GM12891 (cell line): ENCODE measurements around the gene LGI2.

Experiments used
- PAX5 ChIP-seq: IDR thresholded peaks from 2 replicates; pipeline ENCODE4 v1.6.1; 2011; ENCODE audit warnings: low read length, moderate library complexity, mild to moderate bottlenecking; ENCODE audit not compliant: insufficient read depth, severe bottlenecking
- POLR2A ChIP-seq: IDR thresholded peaks from 2 replicates; pipeline ENCODE4 v1.6.1; 2011; ENCODE audit warnings: low read depth, low read length, control low read depth
- POLR2AphosphoS5 ChIP-seq: IDR thresholded peaks from 2 replicates; pipeline ENCODE4 v1.6.1; 2011; ENCODE audit warnings: low read depth, low read length, control low read depth
- POU2F2 ChIP-seq: IDR thresholded peaks from 2 replicates; pipeline ENCODE4 v1.6.1; 2011; ENCODE audit warnings: low read depth, mild to moderate bottlenecking, control low read depth, low read length, moderate library complexity
- SPI1 ChIP-seq: IDR thresholded peaks from 2 replicates; pipeline ENCODE4 v1.6.1; 2011; ENCODE audit warnings: low read depth, low read length, control low read depth
- TAF1 ChIP-seq: IDR thresholded peaks from 2 replicates; pipeline ENCODE4 v1.6.1; 2011; ENCODE audit warnings: low read depth, low read length, control low read depth

GRCh38 chr4:24967346-24967745 is 63.4 kb downstream of the LGI2 start:
- no peak for TF ChIP-seq POLR2A
- no peak for TF ChIP-seq POLR2AphosphoS5
- TF ChIP-seq TAF1 = no peak
- no peak for TF ChIP-seq SPI1
- TF ChIP-seq POU2F2 = no peak
- no peak for TF ChIP-seq PAX5
